GM18499 (cell line): ENCODE results near the gene CHN1.

Experiments
- ATAC-seq: cut with Tn5 transposase; IDR thresholded peaks from one replicate; pipeline ENCODE4 v1.9.1; 2021; ENCODE audit warnings: moderate number of reproducible peaks; ENCODE audit not compliant: insufficient read depth, unreplicated experiment

The CHN1 gene

DNA sequence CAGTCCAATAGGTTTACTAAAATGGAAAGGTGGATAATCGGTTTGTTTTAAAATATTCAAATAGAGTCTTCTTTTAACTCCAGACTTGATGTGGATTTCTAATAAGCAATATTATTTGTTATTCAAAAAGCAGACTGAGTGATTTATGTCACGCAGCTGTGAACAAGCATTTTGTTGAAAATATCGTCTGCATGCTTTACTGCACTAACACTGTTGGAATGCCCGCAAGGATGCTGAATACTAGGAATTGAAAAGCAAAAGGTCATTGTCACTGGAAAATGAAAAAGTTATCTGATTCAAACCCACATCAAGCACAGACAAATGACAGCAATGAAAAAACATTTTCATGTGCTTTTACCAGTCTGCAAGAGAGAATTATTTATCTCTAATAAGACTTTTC lies 31.1 kb downstream of the CHN1 start:
- no peak for ATAC-seq

DNA sequence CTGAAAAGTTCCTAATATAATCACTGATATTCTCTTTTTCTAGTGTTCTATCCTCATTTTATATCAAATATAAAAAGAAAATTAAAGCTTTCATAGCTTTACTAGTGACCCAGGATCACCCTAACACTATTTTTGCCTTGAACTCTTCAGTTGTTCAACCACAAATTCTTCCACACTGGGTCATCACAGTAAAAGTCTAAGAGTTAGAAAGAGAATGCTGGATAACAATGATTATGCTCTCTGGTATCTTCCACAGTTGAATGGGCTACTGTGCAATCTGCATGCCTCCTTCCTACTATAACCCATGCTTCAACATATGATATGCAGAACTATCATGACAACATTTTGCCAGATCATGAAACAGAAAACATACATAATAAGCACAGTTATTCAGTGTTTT lies 32.3 kb downstream of the CHN1 start:
- no peak for ATAC-seq

- ATAC-seq = no peak
Observed at GRCh38 chr2:174971868-174972781, 33.1 kb downstream of the CHN1 start.

- no peak for ATAC-seq
Observed at GRCh38 chr2:174970092-174970491, 35.1 kb downstream of the CHN1 start.

DNA sequence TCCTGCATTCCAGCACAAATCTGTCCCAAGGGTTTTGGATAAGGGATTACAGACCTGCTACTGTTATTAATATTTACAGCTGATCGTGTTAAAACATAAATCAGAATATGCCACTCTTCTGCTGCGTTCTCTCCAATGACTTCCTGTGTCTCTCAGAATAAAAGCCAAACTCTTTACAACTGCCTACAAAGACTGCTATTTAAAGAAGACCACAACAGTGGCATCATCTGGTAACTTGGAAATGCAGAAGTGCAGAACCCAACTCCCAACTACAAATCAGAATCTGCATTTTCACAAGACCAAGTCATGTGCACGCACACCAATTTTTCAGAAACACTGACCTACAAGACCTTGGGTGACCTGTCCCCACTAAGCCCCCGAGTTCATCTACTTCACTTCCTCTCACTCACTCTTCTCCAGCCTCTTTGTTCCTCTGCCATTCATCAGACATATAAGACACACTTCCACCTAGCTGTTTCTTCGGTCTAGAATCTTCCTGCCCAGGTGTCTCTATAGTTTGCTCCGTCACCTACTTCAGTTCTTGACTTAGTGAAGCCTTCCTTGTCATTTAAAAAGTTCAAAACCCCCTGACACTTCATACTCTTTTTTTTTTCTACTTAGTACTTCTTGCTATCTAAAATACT lies 36.0 kb downstream of the CHN1 start:
- ATAC-seq = no peak

DNA sequence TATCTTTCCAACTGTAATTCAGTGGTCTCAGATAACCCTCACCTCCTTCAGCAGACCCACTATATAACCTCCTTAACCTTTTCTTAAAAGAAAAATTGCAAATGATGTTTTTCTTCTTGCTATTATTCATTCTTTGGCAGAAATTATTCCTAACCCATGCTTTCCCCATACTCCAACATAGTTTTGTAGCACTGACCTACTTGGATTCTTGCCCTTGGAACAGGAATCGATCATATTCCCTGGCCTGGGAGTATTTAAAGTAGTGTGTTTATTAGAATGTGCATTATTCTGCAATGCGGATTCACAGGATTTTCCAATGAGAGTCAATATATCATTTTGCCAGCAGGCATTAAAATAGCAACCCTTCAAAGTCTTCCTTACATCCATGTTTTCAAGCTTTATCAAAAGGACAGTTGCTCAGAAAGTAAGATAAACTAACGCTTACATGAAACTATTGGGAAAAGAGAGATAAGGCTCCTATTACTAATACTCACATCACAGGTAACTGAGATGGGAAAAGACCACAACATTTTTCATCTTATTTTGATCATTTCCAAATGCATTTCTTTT lies 37.4 kb downstream of the CHN1 start:
- no peak for ATAC-seq

- no peak for ATAC-seq
Observed at GRCh38 chr2:174967086-174967485, 38.1 kb downstream of the CHN1 start.

DNA sequence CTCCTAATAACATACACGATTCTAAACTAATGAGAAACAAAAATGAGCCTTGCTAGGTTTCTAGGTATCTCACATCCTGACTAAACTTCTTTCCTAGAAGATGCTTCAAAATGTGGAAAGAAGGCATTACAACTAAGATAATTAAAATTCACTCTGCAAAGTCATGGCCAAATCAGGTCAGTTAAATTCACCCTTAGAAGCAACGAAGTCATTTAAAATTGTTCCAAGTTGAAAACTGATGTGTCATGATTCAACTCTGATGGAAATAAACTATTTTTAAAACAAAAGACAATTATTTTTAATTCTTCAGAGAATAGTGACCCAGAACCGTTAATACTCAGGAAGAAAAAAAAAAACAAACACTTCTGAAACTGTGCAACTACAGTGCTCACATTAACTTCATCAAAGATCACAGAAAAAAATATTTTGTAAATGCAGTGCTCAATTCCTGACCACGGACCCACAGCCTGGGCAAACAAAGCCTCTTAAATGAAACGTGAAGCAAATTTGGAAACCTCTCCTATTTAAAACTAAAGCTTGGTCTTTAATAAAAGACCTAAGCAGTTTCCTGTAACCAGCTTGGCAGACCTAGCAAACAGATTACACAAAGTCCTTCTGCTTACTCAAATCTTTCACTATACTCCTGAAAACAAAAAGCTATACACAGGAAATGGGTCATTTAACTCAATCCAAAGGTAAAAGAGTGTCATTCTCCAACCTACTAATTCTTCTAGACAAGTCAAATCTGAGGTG lies 39.0 kb downstream of the CHN1 start:
- no peak for ATAC-seq

DNA sequence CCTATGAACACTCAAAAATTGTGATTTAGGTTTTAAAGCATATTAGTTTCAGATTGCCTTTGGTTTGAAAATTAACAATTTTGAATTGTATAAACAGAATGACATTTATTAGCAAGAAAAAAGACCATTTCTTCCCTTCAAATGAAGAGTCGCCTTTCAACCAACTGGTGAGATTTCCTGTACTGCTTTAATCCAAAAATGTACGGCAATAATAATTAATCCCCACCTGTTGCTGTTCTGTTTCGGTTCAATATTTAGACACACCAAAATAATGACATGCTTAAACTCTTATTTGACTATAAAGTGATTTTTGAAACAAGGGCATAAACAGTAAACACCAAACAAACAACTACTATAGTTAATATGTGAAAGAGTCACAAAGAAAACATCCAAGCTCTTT lies 39.6 kb downstream of the CHN1 start:
- ATAC-seq = no peak

- ATAC-seq = no peak
Observed at GRCh38 chr2:174964404-174964803, 40.8 kb downstream of the CHN1 start.

DNA sequence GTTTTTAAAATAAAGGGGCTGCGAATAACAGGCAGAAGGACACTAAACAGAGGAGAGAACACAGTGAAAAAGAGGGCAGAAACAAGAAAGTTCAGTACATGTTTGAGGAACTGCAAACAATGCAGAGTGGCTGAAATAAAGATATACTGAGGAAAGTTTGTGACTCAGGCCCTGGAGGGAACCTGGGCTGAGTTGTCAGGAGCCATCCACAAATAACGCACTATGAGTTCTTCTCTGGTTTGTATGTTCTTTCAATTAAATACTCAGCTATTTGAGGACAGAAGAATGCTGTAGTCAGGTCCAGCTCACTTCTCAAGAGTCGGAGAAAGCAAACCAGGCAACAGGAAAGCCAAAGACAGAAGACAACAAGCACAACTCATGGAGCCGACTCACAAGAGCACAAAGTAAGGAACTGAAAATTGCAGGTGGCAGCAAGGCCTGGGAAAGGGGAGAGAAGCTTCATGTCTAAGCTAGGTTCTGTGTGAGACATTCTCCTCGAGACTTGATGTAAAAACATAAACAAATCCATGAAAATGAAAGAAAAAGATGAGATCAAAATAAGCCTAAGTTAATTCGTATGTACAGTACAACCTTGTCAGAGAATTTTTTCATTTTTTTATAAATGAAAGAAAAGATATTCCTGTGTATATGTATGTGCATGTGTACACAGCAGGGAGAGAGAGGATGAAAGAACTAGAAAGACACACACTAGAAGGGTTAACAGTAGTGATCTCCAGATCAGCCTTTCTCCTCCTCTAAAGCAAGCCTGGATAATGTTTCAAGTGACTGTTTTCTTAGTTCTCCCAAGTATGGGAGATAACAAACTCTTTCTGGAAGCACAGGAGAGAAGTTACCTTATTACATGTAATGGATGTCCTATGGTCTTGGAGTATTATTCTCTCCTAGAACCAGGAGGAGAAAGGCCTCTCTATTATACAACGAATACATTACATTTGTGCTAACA lies 41.5 kb downstream of the CHN1 start:
- ATAC-seq = no peak

DNA sequence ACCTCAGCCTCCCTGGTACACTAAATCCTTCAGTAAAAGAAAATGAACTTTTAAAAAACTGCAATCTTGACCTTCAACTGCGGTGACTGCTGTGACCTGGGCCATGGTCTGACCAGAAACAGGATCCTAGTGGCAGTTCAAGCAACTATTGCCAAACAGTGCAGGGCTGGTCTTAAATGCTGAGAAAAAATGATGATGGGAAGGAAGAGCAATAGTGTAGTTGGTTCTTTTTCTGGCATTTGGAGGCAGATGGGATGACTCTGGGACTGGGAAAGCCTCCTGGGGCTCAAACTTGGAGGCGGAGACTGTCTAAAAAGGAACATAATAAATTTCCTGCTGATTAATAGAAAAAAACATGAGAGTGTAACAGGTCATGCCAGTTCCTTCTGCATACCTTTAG lies 45.4 kb downstream of the CHN1 start:
- ATAC-seq = no peak

GRCh38 chr2:174957050-174957449 lies 48.1 kb downstream of the CHN1 start:
- no peak for ATAC-seq

DNA sequence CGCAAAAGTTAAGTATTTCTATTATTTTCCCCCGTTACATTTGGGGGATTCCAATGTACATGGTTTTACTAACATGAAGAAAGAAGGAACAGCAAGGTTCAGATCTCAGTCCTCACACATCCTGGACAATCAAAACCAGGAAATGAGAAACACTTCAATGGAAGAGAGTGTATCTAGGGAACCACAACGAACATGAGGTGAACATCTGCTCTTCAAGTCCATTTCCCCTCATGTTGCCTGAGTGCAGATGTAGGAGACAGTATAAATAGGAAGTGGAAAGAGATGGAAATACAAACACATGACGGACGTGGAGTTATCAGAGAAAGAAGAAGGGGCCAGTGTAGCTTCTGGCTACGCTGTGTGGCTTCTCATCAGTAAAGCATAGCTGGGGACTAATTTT lies 52.6 kb downstream of the CHN1 start:
- no peak for ATAC-seq

DNA sequence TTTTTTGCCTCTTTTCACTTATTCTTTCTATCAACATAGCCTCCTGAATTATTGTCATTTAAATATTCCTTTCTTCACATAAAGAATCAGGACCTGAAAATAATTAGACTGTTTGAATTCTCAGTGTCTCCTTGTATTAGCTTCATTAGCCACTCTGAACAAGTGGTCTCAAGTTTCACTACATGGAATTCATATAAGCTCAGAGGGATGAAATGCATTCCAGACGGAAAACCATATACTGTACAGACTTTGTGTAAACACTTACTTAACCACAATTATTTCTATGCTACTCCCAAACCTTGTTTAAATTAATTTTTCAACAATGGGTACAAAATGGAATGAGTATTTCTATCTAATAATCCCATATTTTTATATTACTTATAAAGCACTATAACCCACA lies 53.4 kb downstream of the CHN1 start:
- no peak for ATAC-seq

DNA sequence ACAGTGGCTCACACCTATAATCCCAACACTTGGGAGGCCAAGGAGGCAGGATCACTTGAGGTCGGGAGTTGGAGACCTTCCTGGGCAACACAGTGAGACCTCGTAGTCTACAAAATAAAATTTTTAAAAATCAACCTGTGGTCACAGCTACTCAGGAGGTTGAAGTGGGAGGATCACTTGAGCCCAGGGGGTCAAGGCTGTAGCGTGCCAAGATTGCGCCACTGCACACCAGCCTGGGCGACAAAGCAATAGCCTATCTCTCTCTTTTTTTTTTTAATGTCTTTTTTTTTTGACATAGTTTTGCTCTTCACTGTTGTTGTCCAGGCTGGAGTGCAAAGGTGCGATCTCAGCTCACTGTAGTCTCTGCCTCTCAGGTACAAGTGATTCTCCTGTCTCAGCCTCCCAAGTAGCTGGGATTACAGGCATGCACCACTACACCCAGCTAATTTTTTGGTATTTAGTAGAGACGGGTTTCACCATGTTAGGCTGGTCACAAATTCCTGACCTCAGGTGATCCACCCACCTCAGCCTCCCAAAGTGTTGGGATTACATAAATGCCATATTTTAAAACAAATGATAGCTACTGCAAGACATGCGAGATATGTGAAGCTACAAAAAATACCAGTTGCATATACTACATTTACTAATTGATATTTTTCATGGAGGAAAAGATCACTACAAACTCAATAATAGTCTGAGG lies 55.0 kb downstream of the CHN1 start:
- no peak for ATAC-seq

GRCh38 chr2:174945601-174946260 lies 59.5 kb downstream of the CHN1 start:
- no peak for ATAC-seq

- no peak for ATAC-seq
Observed at GRCh38 chr2:174939046-174939445, 66.1 kb downstream of the CHN1 start.

DNA sequence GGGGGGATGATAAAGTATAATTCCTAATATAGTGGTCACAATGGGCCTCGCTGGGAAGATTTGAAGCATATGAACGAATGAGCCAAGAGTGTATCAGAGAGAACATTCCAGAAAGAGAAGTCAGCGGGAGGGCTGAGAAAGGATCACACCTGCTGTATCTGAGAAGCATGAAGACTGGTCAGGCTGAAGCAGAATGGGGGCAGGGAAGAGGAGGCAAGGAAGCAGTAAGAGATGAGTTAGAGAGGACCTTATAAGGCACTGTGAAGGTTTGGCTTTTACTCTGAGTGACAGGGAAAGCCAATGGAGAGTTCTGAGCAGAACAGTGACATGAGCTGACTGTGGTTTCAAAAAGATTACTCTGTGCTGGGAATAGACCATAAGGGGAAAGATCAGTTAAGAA lies 73.5 kb downstream of the CHN1 start:
- ATAC-seq = no peak
